Kidney tubule cell (primary cell): Measurements from ENCODE around the gene BICC1.
"Not testable (repeated sequence)": the region's sequence is repeated elsewhere in the genome, so short reads cannot be mapped to it uniquely, and the experiment has no call there.

Source experiments
- DNase-seq: peaks from one replicate; pipeline ENCODE4 v3.0.0-alpha.2; 2018; ENCODE audit warnings: low spot score

Gene BICC1

GRCh38 chr10:58567652-58568051, 55.0 kb downstream of the BICC1 start:
- DNase-seq = peak; percentile 38

- DNase-seq = no peak
Measured at GRCh38 chr10:58568428-58568935, 55.8 kb downstream of the BICC1 start.

DNA sequence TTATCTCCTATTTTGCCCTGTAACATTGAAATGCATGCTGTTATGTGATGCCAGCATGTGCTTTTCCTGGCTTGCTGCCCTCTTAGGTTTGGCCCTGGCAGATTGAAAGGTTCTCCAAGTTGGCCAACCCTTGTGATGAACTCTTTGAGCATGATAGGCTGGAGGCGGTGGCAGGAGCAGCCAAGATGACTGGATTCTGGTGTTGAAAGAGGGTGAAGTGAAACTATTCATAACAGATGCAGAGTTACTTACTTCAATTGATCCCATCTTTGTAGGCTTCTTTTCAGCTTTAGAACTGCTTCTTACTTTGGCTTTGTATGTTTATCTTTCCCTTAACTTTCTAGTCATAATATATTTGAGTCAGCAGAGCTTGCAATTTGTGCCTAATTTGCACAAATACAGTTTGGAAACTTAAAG, 57.6 kb downstream of the BICC1 start:
- DNase-seq = no peak

- DNase-seq = no peak
Measured at GRCh38 chr10:58570979-58571378, 58.3 kb downstream of the BICC1 start.

- no peak for DNase-seq
Measured at GRCh38 chr10:58573144-58573543, 60.5 kb downstream of the BICC1 start.

DNA sequence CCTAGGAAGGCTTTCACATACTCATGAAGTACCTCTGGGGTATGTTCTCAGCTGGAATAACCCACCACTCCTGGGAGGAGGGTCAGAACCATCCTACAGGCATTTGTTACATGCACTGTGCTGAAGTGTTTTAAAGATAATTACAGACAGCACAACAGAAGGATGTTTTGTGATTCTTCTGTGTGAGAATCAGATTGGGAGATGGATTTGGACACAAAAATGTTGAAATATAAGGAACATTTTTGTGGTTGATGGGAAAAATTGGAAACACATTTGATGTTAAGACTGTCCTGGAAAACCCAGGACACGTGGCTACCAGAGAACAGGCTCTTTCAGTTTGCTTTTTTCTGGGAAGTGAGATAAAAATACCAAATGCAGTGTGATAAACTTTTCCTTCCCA, 61.4 kb downstream of the BICC1 start:
- DNase-seq = no peak

DNA sequence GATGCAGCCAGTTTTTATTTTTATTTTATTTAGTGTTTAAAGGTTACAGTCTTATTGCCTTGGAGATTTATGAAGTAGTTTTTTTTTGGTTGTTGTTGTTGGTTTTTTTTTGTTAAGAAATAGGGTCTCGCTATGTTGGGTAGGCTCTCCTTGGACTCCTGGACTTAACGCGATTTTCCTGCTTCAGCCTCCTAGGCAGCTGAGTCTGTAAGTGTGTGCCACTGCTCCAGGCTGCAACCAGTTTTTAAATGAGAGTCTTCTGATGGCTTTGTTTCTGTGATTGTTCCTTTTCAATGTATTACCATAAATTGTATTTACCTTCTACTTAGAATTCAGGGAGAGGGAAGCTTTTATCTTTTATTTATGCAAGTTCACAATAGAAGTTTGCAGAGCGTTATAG, 62.8 kb downstream of the BICC1 start:
- DNase-seq = no peak

GRCh38 chr10:58576751-58577436, 64.2 kb downstream of the BICC1 start:
- no peak for DNase-seq

GRCh38 chr10:58577437-58577777, 64.7 kb downstream of the BICC1 start:
- DNase-seq = no peak

- no peak for DNase-seq
Measured at GRCh38 chr10:58578366-58578765, 65.7 kb downstream of the BICC1 start.

GRCh38 chr10:58579011-58579655, 66.5 kb downstream of the BICC1 start:
- DNase-seq = no peak

DNA sequence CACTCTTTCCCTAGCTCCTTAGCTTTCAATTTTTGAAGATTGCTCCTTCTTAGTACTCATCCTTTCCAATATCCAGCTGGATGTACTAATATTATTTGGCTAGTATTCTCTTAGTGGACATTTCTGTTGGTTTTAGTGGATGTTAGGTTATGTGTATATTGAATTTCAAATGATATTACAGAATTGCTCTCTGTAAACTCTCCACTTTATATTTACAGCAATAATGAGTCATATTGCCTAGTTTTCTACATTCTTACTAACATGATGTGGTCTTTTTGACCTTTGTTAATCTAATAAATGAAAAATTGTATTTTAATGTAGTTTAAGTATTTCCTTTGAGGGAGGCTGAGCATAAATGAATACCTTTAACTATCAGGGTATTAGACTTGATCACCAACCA, 69.4 kb downstream of the BICC1 start:
- DNase-seq = no peak

DNA sequence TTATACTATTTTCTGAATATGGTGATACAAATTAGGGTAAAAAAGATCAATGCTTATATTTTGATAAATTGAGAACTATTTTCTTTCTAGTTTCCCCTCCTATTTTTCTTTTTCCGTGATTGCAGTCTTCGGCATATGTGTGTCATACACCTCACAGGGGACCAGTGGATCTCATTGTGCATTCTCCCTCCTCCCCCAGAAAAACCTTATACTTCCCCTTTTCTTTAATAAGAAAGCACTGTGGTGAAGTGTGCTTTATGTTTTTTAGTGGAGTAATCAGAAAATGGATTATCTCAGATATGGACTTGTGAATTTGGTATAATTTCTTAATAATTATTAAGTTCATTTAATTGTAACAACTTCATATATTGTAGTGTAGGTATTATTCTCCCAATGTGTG, 72.8 kb downstream of the BICC1 start:
- no peak for DNase-seq

DNA sequence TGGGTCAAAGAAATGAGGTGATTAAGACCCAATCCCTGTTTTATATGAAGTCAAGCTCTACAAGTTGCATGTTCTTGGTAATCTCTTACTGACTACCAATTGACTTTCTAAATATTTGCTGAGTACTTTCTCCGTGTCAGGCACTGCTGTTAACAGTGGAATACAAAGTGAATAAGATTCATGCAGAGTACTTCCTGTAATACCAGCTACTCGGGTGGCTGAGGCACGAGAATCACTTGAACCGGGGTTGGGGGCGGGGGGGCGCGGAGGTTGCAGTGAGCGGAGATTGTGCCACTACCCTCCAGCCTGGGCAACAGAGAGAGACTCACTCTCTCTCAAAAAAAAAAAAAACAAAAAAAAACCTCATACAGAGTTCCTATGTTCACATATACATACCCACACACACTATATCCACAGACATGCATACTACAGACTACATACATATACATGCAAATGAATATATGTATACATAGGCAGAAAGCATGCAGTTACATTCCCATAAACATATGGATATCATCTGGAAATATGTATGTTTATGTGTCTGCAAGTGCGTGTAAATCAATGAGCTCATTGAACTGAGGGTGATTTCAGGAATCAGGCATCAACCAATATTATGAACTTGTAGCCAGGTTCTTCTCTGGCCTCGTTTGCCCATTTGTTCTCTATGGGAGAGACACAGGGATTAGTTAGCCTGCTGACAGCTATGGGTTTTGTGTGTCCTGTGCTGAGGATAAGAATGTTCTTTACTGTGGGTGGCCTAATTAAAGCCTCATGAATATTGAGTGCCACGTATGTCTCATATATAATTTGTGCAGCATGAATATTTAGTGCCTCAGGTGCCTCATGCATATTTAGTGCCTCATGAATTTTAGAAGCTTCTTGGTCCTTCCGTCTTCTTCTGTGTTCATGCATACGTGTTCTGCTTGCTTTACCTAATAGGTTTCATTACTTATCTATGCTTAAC, 73.9 kb downstream of the BICC1 start:
- no peak for DNase-seq

GRCh38 chr10:58587676-58588075, 75.0 kb downstream of the BICC1 start:
- DNase-seq = peak; percentile 37

DNA sequence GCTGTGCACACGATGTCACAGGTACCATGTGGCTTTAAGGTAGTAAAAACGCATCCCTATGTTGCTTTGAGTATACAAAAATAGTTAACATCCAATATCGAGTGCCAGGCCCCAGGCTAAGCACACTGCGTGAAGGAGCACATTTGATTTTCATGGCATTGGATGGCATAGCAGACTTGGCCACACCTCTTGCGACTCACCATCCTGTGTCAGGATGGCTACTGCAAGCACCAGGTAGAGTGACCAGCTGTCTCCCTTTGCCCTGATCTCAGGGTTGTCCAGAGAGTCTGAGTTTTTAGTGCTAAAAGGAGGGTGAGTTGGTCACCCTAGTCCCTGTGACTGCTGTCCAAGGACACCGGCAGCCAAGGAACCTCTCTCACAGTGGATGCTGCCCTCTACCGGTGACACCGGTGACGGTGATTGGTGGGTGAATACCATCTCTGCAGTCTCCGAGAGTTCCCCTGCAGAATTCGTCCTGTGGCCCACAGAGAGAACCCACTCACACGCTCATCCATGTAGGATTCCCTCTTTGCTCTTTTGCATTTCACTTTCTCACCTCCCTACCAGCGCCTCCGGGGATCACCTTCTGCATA, 76.1 kb downstream of the BICC1 start:
- peak; percentile 66 for DNase-seq

GRCh38 chr10:58590152-58590840, 77.6 kb downstream of the BICC1 start:
- peak; percentile 82 for DNase-seq

- DNase-seq = no peak
Measured at GRCh38 chr10:58590924-58591323, 78.3 kb downstream of the BICC1 start.

DNA sequence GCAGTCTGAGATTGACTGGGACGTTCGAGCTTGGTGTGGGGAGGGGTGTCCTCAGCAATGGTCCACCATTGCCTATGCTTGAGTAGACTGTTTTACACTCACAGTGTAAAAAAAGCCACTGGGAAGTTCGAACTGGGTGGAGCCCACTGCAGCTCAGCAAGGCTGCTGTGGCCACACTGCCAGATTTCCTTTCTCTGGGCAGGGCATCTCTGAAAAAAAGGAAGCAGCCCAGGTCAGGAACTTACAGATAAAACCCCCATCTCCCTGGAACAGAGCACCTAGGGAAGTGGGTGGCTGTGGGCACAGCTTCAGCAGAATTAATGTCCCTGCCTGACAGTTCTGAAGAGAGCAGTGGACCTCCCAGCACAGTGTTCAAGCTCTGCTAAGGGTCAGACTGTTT, 80.3 kb downstream of the BICC1 start:
- no peak for DNase-seq

GRCh38 chr10:58597211-58597610, 84.5 kb downstream of the BICC1 start:
- not testable (repeated sequence) for DNase-seq

GRCh38 chr10:58599927-58600553, 87.4 kb downstream of the BICC1 start:
- no peak for DNase-seq
